Liver (tissue), 3 donors: ENCODE data around the gene SDSL.

Source experiments
- JUND ChIP-seq, 2 donors: IDR thresholded peaks; 2 replicates each; pipeline ENCODE4 v1.6.1; 2016; ENCODE audit warnings: antibody characterized with exemption in 2 of 2
- RAD21 ChIP-seq, 2 donors: IDR thresholded peaks; 2 replicates each; pipeline ENCODE4 v1.6.1; 2016; ENCODE audit warnings: antibody characterized with exemption in 2 of 2, mild to moderate bottlenecking in 2 of 2
- RXRA ChIP-seq, 2 donors: IDR thresholded peaks; 2 replicates each; pipeline ENCODE4 v1.6.1; 2017 to 2018; ENCODE audit warnings: antibody characterized with exemption in 2 of 2, mild to moderate bottlenecking in 1 of 2
- SP1 ChIP-seq: IDR thresholded peaks from 2 replicates; pipeline ENCODE4 v1.6.1; 2018; ENCODE audit warnings: antibody characterized with exemption, mild to moderate bottlenecking
- TAF1 ChIP-seq: conservative IDR thresholded peaks from 2 replicates; pipeline ENCODE4 v1.6.1; 2016; ENCODE audit warnings: antibody characterized with exemption, mild to moderate bottlenecking
- YY1 ChIP-seq: IDR thresholded peaks from 2 replicates; pipeline ENCODE4 v1.6.1; 2016; ENCODE audit warnings: antibody characterized with exemption, mild to moderate bottlenecking
- TF ChIP-seq, protein P1 (sequence below): fragments of 150-350 bp; IDR thresholded peaks from 2 replicates; pipeline ENCODE4 v1.5.1; 2017; ENCODE audit warnings: improper control_type of control experiment, low read depth, low read length; ENCODE audit not compliant: missing input control
- TF ChIP-seq, protein P2 (sequence below): IDR thresholded peaks from 2 replicates; pipeline ENCODE4 v1.6.1; 2016; ENCODE audit warnings: antibody characterized with exemption, mild to moderate bottlenecking
- TF ChIP-seq, protein P3 (sequence below): IDR thresholded peaks from 2 replicates; pipeline ENCODE4 v1.6.1; 2016; ENCODE audit warnings: antibody characterized with exemption
- TF ChIP-seq, protein P4 (sequence below): IDR thresholded peaks from 2 replicates; pipeline ENCODE4 v1.6.1; 2016; ENCODE audit warnings: antibody characterized with exemption
- TF ChIP-seq, protein P5 (sequence below): IDR thresholded peaks from 2 replicates; pipeline ENCODE4 v1.6.1; 2016; ENCODE audit warnings: antibody characterized with exemption
- donor health status: healthy.
- donor health status: healthy.

DNA sequence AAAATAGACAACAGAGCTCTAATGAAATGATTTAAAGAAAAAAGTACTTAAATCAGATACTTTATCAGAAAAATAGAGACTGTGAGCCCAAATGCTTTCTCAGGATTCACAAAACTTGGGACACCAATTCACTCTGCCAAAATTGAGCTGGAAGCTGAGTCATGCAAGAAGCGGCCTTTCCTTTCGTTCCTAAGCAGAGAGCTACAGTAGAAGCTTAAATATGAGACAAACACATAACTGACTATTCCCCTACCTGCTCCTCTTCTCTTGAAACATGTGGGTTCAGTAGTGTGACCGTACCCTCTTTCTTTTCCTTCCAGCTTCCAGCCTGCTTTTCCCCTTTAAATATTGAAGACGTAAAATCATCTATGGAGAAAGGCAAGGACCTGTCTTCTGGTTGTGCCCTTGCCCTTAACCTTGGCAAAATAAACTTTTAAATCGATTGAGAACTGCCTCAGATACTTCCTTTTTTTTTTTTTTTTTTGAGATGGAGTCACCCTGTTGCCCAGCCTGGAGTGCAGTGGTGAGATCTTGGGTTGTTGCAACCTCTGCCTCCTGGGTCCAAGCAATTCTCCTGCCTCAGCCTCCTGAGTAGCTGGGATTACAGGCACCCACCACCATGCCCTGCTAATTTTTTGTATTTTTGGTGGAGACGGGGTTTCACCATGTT is 14.1 kb upstream of the SDSL start:
- TF ChIP-seq YY1 (peak; percentile 18), RXRA (IDR thresholded peaks at IDR 0.05) (peak in 1 of 2 donors; percentile 23), TAF1 (no peak), RAD21 (IDR thresholded peaks at IDR 0.05) (no peak), SP1 (no peak), JUND (IDR thresholded peaks at IDR 0.05) (no peak)
- TF ChIP-seq, protein P1, sequence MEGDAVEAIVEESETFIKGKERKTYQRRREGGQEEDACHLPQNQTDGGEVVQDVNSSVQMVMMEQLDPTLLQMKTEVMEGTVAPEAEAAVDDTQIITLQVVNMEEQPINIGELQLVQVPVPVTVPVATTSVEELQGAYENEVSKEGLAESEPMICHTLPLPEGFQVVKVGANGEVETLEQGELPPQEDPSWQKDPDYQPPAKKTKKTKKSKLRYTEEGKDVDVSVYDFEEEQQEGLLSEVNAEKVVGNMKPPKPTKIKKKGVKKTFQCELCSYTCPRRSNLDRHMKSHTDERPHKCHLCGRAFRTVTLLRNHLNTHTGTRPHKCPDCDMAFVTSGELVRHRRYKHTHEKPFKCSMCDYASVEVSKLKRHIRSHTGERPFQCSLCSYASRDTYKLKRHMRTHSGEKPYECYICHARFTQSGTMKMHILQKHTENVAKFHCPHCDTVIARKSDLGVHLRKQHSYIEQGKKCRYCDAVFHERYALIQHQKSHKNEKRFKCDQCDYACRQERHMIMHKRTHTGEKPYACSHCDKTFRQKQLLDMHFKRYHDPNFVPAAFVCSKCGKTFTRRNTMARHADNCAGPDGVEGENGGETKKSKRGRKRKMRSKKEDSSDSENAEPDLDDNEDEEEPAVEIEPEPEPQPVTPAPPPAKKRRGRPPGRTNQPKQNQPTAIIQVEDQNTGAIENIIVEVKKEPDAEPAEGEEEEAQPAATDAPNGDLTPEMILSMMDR, result no peak
- TF ChIP-seq, protein P2, sequence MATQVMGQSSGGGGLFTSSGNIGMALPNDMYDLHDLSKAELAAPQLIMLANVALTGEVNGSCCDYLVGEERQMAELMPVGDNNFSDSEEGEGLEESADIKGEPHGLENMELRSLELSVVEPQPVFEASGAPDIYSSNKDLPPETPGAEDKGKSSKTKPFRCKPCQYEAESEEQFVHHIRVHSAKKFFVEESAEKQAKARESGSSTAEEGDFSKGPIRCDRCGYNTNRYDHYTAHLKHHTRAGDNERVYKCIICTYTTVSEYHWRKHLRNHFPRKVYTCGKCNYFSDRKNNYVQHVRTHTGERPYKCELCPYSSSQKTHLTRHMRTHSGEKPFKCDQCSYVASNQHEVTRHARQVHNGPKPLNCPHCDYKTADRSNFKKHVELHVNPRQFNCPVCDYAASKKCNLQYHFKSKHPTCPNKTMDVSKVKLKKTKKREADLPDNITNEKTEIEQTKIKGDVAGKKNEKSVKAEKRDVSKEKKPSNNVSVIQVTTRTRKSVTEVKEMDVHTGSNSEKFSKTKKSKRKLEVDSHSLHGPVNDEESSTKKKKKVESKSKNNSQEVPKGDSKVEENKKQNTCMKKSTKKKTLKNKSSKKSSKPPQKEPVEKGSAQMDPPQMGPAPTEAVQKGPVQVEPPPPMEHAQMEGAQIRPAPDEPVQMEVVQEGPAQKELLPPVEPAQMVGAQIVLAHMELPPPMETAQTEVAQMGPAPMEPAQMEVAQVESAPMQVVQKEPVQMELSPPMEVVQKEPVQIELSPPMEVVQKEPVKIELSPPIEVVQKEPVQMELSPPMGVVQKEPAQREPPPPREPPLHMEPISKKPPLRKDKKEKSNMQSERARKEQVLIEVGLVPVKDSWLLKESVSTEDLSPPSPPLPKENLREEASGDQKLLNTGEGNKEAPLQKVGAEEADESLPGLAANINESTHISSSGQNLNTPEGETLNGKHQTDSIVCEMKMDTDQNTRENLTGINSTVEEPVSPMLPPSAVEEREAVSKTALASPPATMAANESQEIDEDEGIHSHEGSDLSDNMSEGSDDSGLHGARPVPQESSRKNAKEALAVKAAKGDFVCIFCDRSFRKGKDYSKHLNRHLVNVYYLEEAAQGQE, result no peak
- TF ChIP-seq, protein P3, sequence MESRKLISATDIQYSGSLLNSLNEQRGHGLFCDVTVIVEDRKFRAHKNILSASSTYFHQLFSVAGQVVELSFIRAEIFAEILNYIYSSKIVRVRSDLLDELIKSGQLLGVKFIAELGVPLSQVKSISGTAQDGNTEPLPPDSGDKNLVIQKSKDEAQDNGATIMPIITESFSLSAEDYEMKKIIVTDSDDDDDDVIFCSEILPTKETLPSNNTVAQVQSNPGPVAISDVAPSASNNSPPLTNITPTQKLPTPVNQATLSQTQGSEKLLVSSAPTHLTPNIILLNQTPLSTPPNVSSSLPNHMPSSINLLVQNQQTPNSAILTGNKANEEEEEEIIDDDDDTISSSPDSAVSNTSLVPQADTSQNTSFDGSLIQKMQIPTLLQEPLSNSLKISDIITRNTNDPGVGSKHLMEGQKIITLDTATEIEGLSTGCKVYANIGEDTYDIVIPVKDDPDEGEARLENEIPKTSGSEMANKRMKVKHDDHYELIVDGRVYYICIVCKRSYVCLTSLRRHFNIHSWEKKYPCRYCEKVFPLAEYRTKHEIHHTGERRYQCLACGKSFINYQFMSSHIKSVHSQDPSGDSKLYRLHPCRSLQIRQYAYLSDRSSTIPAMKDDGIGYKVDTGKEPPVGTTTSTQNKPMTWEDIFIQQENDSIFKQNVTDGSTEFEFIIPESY, result no peak
- TF ChIP-seq, protein P4, sequence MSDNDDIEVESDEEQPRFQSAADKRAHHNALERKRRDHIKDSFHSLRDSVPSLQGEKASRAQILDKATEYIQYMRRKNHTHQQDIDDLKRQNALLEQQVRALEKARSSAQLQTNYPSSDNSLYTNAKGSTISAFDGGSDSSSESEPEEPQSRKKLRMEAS, result no peak
- TF ChIP-seq, protein P5, sequence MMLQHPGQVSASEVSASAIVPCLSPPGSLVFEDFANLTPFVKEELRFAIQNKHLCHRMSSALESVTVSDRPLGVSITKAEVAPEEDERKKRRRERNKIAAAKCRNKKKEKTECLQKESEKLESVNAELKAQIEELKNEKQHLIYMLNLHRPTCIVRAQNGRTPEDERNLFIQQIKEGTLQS, result no peak
